Lung (tissue), 12 donors: ENCODE data around the gene TMEM9. TPM values are rescaled to one million over a fixed set of nuclear protein-coding genes. Genes with fewer than 3 reads are reported as not detected.

Experiments
- ATAC-seq: fragments of 200-7000 bp; cut with Tn5 transposase; one replicate; pipeline ENCODE4 v1.9.1; 2020; ENCODE audit warnings: moderate number of reproducible peaks; ENCODE audit not compliant: insufficient read depth, low FRiP score
- DNase-seq, 3 donors: peaks; one replicate each; pipeline ENCODE4 v3.0.0-alpha.2; 2013 to 2017
- H3K27ac ChIP-seq, 2 donors: one replicate each; pipeline ENCODE4 v1.5.1; 2013; ENCODE audit warnings: mild to moderate bottlenecking in 2 of 2, moderate library complexity in 2 of 2, control low read depth in 1 of 2, inconsistent platforms in 1 of 2, low read depth in 1 of 2, low read length in 1 of 2
- H3K27me3 ChIP-seq, 3 donors: one replicate each; pipeline ENCODE4 v1.5.1; 2013; ENCODE audit warnings: low read length in 2 of 3; ENCODE audit not compliant: control insufficient read depth in 3 of 3, insufficient read depth in 3 of 3
- H3K36me3 ChIP-seq, 4 donors: one replicate each; pipeline ENCODE4 v1.5.1; 2013; ENCODE audit warnings: low read length in 4 of 4, mild to moderate bottlenecking in 1 of 4, moderate library complexity in 1 of 4; ENCODE audit not compliant: control insufficient read depth in 4 of 4, insufficient read depth in 4 of 4
- H3K4me1 ChIP-seq, 5 donors: one replicate each; pipeline ENCODE4 v1.5.1; 2013; ENCODE audit warnings: low read length in 5 of 5, mild to moderate bottlenecking in 2 of 5, moderate library complexity in 1 of 5; ENCODE audit not compliant: control insufficient read depth in 5 of 5, insufficient read depth in 5 of 5
- H3K4me3 ChIP-seq: one replicate; pipeline ENCODE4 v1.5.1; 2013; ENCODE audit warnings: mild to moderate bottlenecking, control low read depth, moderate library complexity
- H3K9ac ChIP-seq, 2 donors: one replicate each; pipeline ENCODE4 v1.5.1; 2013; ENCODE audit warnings: low read length in 2 of 2, control low read depth in 1 of 2; ENCODE audit not compliant: insufficient read depth in 1 of 2
- H3K9me3 ChIP-seq, 4 donors: one replicate each; pipeline ENCODE4 v1.5.1; 2013; ENCODE audit warnings: low read length in 3 of 4, mild to moderate bottlenecking in 1 of 4, moderate library complexity in 1 of 4; ENCODE audit not compliant: control insufficient read depth in 4 of 4, insufficient read depth in 3 of 4
- WGBS, 2 donors: extraction: QIAGEN DNeasy Blood & Tissue Kit; methylation state at CpG; one replicate each; pipeline ENCODE4 v1.1.7; 2013; 5-methylcytosine and 5-hydroxymethylcytosine counted together
- polyA plus RNA-seq, 2 donors: library from polyadenylated mRNA; stranded (reverse); fragments of 200-250 nt; gene quantifications; one replicate each; pipeline ENCODE4 v1.2.1, GENCODE V29; 2013
- total RNA-seq, 2 donors: library from RNA; depleted of rRNA in 1 of 2; stranded (reverse); fragments of >200 nt in 1 of 2; gene quantifications; one replicate each; pipeline ENCODE4 v1.2.1, GENCODE V29; 2014 to 2021
- TF ChIP-seq, protein P1 (sequence below): IDR thresholded peaks from 2 replicates; pipeline ENCODE4 v1.5.1; 2012; ENCODE audit warnings: mild to moderate bottlenecking; ENCODE audit errors: control extremely low read depth, extremely low read depth
- donor health status: control.
- donor health status: control.
- donor health status: Bipolar disorder and iron deficiency.
- donor health status: healthy.
- donor health status: DM: yes; HTN: yes; CAD: no.

Gene TMEM9
- total and polyA plus RNA-seq, 4 donors: 64.8 to 89.7 (median 77.6) TPM

DNA sequence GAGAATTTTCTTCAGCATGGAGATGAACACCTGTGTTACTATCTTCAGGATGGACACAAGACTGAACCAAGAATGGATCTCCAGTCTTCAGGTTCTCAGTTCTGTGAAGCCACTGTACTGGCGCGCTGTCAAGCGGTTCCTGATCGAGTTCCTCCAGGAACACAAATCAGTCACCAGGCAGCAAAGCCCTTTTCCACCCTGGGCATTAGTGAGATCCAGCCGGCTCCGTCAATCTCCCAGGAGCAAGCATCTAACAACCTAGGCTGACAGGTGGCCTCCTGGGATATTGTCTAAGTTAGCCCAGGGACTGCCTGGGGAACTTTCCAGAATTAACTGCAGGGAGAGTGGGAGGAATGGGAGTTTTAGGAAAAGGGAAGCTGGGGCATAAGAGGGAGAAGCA lies 26.6 kb upstream of the TMEM9 start:
- ATAC-seq (no peak), DNase-seq (no peak)
- TF ChIP-seq, protein P1, sequence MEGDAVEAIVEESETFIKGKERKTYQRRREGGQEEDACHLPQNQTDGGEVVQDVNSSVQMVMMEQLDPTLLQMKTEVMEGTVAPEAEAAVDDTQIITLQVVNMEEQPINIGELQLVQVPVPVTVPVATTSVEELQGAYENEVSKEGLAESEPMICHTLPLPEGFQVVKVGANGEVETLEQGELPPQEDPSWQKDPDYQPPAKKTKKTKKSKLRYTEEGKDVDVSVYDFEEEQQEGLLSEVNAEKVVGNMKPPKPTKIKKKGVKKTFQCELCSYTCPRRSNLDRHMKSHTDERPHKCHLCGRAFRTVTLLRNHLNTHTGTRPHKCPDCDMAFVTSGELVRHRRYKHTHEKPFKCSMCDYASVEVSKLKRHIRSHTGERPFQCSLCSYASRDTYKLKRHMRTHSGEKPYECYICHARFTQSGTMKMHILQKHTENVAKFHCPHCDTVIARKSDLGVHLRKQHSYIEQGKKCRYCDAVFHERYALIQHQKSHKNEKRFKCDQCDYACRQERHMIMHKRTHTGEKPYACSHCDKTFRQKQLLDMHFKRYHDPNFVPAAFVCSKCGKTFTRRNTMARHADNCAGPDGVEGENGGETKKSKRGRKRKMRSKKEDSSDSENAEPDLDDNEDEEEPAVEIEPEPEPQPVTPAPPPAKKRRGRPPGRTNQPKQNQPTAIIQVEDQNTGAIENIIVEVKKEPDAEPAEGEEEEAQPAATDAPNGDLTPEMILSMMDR: no peak
- Histone ChIP-seq H3K27ac (no peak overlapping the region), H3K4me3 (no peak overlapping the region), H3K36me3 (no peaks in the 10 kb centered on the region), H3K9me3 (peaks cover 0 to 5% (median 0%) of the 10 kb centered on the region in 4 donors), H3K4me1 (peaks cover 0 to 28% (median 16%) of the 10 kb centered on the region in 5 donors), H3K9ac (no peak overlapping the region), H3K27me3 (no peaks in the 10 kb centered on the region)
- 94 to 95% methylated on average over 6 of the region's 6 CpGs for WGBS, 2 donors

DNA sequence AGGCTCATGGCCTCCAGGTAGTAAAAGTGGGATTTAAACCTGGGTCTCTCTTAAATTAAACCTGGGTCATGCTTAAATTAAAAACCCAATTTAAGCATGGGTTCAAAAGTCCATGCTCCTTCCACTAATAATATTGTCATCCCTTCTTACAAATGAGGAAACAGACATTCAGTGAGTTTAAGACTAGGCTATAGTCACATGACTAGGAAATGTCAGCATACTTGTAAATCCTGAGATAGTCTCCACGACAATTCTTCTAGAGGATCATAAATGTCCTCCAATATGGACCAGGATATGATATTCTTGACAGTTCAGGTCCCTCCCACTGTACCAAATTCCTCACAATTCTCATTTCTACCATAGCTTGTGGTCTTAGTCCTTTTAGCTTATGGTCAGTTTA lies 25.9 kb upstream of the TMEM9 start:
- Histone ChIP-seq H3K4me3 (no peak overlapping the region), H3K4me1 (peaks cover 0 to 22% (median 9%) of the 10 kb centered on the region in 5 donors), H3K36me3 (no peaks in the 10 kb centered on the region), H3K27me3 (no peaks in the 10 kb centered on the region), H3K9me3 (peaks cover 0 to 5% (median 0%) of the 10 kb centered on the region in 4 donors), H3K9ac (no peak overlapping the region), H3K27ac (no peak overlapping the region)
- TF ChIP-seq, protein P1: no peak
- 17 to 32% methylated on average over 1 of the region's 1 CpG for WGBS, 2 donors
- DNase-seq (no peak), ATAC-seq (no peak)

DNA sequence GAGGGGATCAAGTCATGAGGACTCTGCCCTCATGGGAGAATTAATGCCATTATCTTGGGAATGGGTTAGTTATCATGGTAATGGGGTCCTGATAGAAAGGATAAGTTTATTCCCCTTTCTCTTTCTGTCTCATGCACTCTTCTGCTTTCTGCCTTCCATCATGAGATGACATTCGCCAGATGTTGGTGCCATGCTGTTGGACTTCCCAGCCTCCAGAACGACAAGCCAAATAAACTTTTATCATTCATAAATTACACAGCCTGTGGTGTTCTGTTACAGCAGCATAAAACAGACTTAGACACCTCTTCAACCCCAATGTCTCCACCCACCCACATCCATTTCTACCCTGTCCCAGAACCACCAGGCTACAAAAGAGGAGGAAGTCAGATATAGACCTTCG lies 24.4 kb upstream of the TMEM9 start:
- Histone ChIP-seq H3K36me3 (no peaks in the 10 kb centered on the region), H3K4me1 (peaks cover 0 to 8% (median 0%) of the 10 kb centered on the region in 5 donors), H3K27me3 (no peaks in the 10 kb centered on the region), H3K4me3 (no peak overlapping the region), H3K27ac (no peak overlapping the region), H3K9ac (no peak overlapping the region), H3K9me3 (peaks cover 0 to 5% (median 0%) of the 10 kb centered on the region in 4 donors)
- TF ChIP-seq, protein P1: no peak
- DNase-seq (no peak), ATAC-seq (no peak)
- 58 to 70% methylated on average over 3 of the region's 3 CpGs for WGBS, 2 donors

DNA sequence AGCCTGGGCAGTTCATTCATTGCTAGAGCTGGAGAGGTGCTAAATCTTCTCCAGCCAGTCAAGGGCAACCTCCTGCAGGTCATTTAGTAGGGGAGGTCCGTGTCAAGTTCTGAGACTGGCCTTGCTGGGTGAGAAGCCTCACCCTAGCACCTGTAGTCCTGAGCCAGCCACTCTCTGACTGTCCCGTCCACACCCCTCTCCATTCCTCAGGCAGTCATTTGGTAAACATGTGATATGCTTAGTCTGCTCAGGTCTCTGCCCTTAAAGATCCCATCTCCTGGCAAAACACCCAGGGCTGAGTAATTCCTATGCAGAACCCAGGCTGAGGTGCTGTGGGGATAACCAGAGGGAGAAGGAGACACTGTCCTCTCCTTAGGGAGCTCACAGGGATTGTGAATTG lies 22.7 kb upstream of the TMEM9 start:
- ATAC-seq (no peak), DNase-seq (no peak)
- H3K9ac ChIP-seq: no peak overlapping the region
- TF ChIP-seq, protein P1: no peak
- H3K27ac ChIP-seq: no peak overlapping the region
- H3K36me3 ChIP-seq: no peaks in the 10 kb centered on the region
- no peaks in the 10 kb centered on the region for H3K27me3 ChIP-seq
- no peak overlapping the region for H3K4me3 ChIP-seq
- H3K4me1 ChIP-seq: no peaks in the 10 kb centered on the region
- WGBS, 2 donors: 71 to 88% methylated on average over 2 of the region's 2 CpGs
- H3K9me3 ChIP-seq: peaks cover 0 to 5% (median 0%) of the 10 kb centered on the region in 4 donors
